ENCODE results near the gene LILRB1.

DNA sequence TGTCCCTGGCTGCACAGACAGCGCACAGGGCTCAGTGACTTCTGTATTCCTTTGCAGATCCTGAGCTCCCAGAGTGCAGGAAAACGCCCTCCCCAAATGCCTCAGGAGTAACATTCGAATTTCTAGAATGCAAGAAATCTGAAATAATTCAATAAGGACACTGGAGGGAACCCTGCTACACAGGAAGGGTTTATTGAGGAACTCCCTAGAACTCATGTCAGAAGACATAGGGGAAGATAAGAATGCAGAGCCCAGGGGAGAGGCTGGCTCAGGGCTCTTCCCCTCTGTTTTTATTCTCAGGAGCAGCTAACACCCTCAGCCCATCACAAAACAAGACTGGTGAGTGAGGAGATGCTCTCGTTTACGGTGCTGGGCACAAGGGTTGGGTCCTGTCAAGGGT lies 30.1 kb upstream of the LILRB1 start:
- TF ChIP-seq, protein P1, sequence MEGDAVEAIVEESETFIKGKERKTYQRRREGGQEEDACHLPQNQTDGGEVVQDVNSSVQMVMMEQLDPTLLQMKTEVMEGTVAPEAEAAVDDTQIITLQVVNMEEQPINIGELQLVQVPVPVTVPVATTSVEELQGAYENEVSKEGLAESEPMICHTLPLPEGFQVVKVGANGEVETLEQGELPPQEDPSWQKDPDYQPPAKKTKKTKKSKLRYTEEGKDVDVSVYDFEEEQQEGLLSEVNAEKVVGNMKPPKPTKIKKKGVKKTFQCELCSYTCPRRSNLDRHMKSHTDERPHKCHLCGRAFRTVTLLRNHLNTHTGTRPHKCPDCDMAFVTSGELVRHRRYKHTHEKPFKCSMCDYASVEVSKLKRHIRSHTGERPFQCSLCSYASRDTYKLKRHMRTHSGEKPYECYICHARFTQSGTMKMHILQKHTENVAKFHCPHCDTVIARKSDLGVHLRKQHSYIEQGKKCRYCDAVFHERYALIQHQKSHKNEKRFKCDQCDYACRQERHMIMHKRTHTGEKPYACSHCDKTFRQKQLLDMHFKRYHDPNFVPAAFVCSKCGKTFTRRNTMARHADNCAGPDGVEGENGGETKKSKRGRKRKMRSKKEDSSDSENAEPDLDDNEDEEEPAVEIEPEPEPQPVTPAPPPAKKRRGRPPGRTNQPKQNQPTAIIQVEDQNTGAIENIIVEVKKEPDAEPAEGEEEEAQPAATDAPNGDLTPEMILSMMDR (IDR thresholded peaks at IDR 0.05) = no peak
- TF ChIP-seq POLR2AphosphoS5 (IDR thresholded peaks at IDR 0.05) = no peak
- TF ChIP-seq EP300 (IDR thresholded peaks at IDR 0.05) = no peak
- no peak for TF ChIP-seq POLR2A (IDR thresholded peaks at IDR 0.05)
